ENCODE results near the gene ELK3.

The ELK3 gene

GRCh38 chr12:96218989-96219678 lies 25.0 kb downstream of the ELK3 start:
- Histone ChIP-seq H3K9ac (ENCODE audit: low read depth, low read length) (peak overlapping the region; percentile 75), H3K4me3 (ENCODE audit: low read length) (peak overlapping the region; percentile 48), H3K27me3 (ENCODE audit: control insufficient read depth, insufficient read depth, low read length) (no peaks in the 10 kb centered on the region), H3K4me1 (ENCODE audit: control insufficient read depth, insufficient read depth, low read length) (peaks cover 46% of the 10 kb centered on the region), H3K4me2 (ENCODE audit: low read length) (peak overlapping the region; percentile 70), H3K36me3 (ENCODE audit: insufficient read depth, low read length) (peaks cover 39% of the 10 kb centered on the region), H3K9me3 (replicated peaks; ENCODE audit: low read length) (no peaks in the 10 kb centered on the region)

GRCh38 chr12:96219700-96220206 lies 25.6 kb downstream of the ELK3 start:
- Histone ChIP-seq H3K4me3 (ENCODE audit: low read length) (peak overlapping the region; percentile 48), H3K36me3 (ENCODE audit: insufficient read depth, low read length) (peaks cover 45% of the 10 kb centered on the region), H3K9ac (ENCODE audit: low read depth, low read length) (peak overlapping the region; percentile 82)

GRCh38 chr12:96220902-96221301 lies 26.7 kb downstream of the ELK3 start:
- peaks cover 53% of the 10 kb centered on the region for H3K36me3 ChIP-seq (ENCODE audit: insufficient read depth, low read length)
- no peaks in the 10 kb centered on the region for H3K27me3 ChIP-seq (ENCODE audit: control insufficient read depth, insufficient read depth, low read length)
- H3K4me1 ChIP-seq (ENCODE audit: control insufficient read depth, insufficient read depth, low read length), result peaks cover 42% of the 10 kb centered on the region
- H3K4me3 ChIP-seq (ENCODE audit: low read length), result peak overlapping the region; percentile 30
- peak overlapping the region; percentile 44 for H3K4me2 ChIP-seq (ENCODE audit: low read length)
- no peaks in the 10 kb centered on the region for H3K9me3 ChIP-seq (replicated peaks; ENCODE audit: low read length)
- peak overlapping the region; percentile 82 for H3K9ac ChIP-seq (ENCODE audit: low read depth, low read length)

More at GRCh38 chr12:96219700-96220206, 25.6 kb downstream of the ELK3 start:
- Histone ChIP-seq H3K4me2 (ENCODE audit: low read length) (peak overlapping the region; percentile 70), H3K4me1 (ENCODE audit: control insufficient read depth, insufficient read depth, low read length) (peaks cover 46% of the 10 kb centered on the region), H3K9me3 (replicated peaks; ENCODE audit: low read length) (no peaks in the 10 kb centered on the region), H3K27me3 (ENCODE audit: control insufficient read depth, insufficient read depth, low read length) (no peaks in the 10 kb centered on the region)

- H3K4me1 ChIP-seq (ENCODE audit: control insufficient read depth, insufficient read depth, low read length), result peaks cover 42% of the 10 kb centered on the region
- H3K4me2 ChIP-seq (ENCODE audit: low read length), result peak overlapping the region; percentile 44
- no peaks in the 10 kb centered on the region for H3K27me3 ChIP-seq (ENCODE audit: control insufficient read depth, insufficient read depth, low read length)
- H3K9ac ChIP-seq (ENCODE audit: low read depth, low read length), result peak overlapping the region; percentile 82
- H3K36me3 ChIP-seq (ENCODE audit: insufficient read depth, low read length), result peaks cover 53% of the 10 kb centered on the region
- H3K9me3 ChIP-seq (replicated peaks; ENCODE audit: low read length), result no peaks in the 10 kb centered on the region
- H3K4me3 ChIP-seq (ENCODE audit: low read length), result peak overlapping the region; percentile 30
Observed at GRCh38 chr12:96221391-96221790, 27.2 kb downstream of the ELK3 start.

- no peak overlapping the region for H3K4me2 ChIP-seq (ENCODE audit: low read length)
- no peaks in the 10 kb centered on the region for H3K9me3 ChIP-seq (replicated peaks; ENCODE audit: low read length)
- H3K36me3 ChIP-seq (ENCODE audit: insufficient read depth, low read length), result peaks cover 57% of the 10 kb centered on the region
- no peak overlapping the region for H3K9ac ChIP-seq (ENCODE audit: low read depth, low read length)
- no peak overlapping the region for H3K4me3 ChIP-seq (ENCODE audit: low read length)
- peaks cover 38% of the 10 kb centered on the region for H3K4me1 ChIP-seq (ENCODE audit: control insufficient read depth, insufficient read depth, low read length)
- H3K27me3 ChIP-seq (ENCODE audit: control insufficient read depth, insufficient read depth, low read length), result no peaks in the 10 kb centered on the region
Observed at GRCh38 chr12:96223411-96224218, 29.4 kb downstream of the ELK3 start.

- H3K9ac ChIP-seq (ENCODE audit: low read depth, low read length), result no peak overlapping the region
- H3K4me2 ChIP-seq (ENCODE audit: low read length), result no peak overlapping the region
- peaks cover 61% of the 10 kb centered on the region for H3K36me3 ChIP-seq (ENCODE audit: insufficient read depth, low read length)
- H3K27me3 ChIP-seq (ENCODE audit: control insufficient read depth, insufficient read depth, low read length), result no peaks in the 10 kb centered on the region
- H3K9me3 ChIP-seq (replicated peaks; ENCODE audit: low read length), result no peaks in the 10 kb centered on the region
- H3K4me1 ChIP-seq (ENCODE audit: control insufficient read depth, insufficient read depth, low read length), result peaks cover 38% of the 10 kb centered on the region
- no peak overlapping the region for H3K4me3 ChIP-seq (ENCODE audit: low read length)
Observed at GRCh38 chr12:96224219-96224615, 30.0 kb downstream of the ELK3 start.

- no peaks in the 10 kb centered on the region for H3K9me3 ChIP-seq (replicated peaks; ENCODE audit: low read length)
- no peak overlapping the region for H3K9ac ChIP-seq (ENCODE audit: low read depth, low read length)
- no peak overlapping the region for H3K4me2 ChIP-seq (ENCODE audit: low read length)
- peaks cover 33% of the 10 kb centered on the region for H3K4me1 ChIP-seq (ENCODE audit: control insufficient read depth, insufficient read depth, low read length)
- H3K36me3 ChIP-seq (ENCODE audit: insufficient read depth, low read length), result peaks cover 67% of the 10 kb centered on the region
- H3K27me3 ChIP-seq (ENCODE audit: control insufficient read depth, insufficient read depth, low read length), result no peaks in the 10 kb centered on the region
- no peak overlapping the region for H3K4me3 ChIP-seq (ENCODE audit: low read length)
Observed at GRCh38 chr12:96225044-96225855, 31.1 kb downstream of the ELK3 start.

GRCh38 chr12:96225994-96226399 lies 31.8 kb downstream of the ELK3 start:
- H3K9me3 ChIP-seq (replicated peaks; ENCODE audit: low read length), result no peaks in the 10 kb centered on the region
- H3K4me1 ChIP-seq (ENCODE audit: control insufficient read depth, insufficient read depth, low read length), result peaks cover 25% of the 10 kb centered on the region
- no peak overlapping the region for H3K9ac ChIP-seq (ENCODE audit: low read depth, low read length)

GRCh38 chr12:96226401-96226800 lies 32.2 kb downstream of the ELK3 start:
- H3K4me2 ChIP-seq (ENCODE audit: low read length), result no peak overlapping the region
- no peaks in the 10 kb centered on the region for H3K9me3 ChIP-seq (replicated peaks; ENCODE audit: low read length)
- H3K4me1 ChIP-seq (ENCODE audit: control insufficient read depth, insufficient read depth, low read length), result peaks cover 21% of the 10 kb centered on the region
- H3K4me3 ChIP-seq (ENCODE audit: low read length), result no peak overlapping the region
- H3K36me3 ChIP-seq (ENCODE audit: insufficient read depth, low read length), result peaks cover 74% of the 10 kb centered on the region
- no peak overlapping the region for H3K9ac ChIP-seq (ENCODE audit: low read depth, low read length)
- no peaks in the 10 kb centered on the region for H3K27me3 ChIP-seq (ENCODE audit: control insufficient read depth, insufficient read depth, low read length)

More at GRCh38 chr12:96225994-96226399, 31.8 kb downstream of the ELK3 start:
- Histone ChIP-seq H3K27me3 (ENCODE audit: control insufficient read depth, insufficient read depth, low read length) (no peaks in the 10 kb centered on the region), H3K4me3 (ENCODE audit: low read length) (no peak overlapping the region), H3K36me3 (ENCODE audit: insufficient read depth, low read length) (peaks cover 70% of the 10 kb centered on the region), H3K4me2 (ENCODE audit: low read length) (no peak overlapping the region)

GRCh38 chr12:96226801-96227348 lies 32.7 kb downstream of the ELK3 start:
- Histone ChIP-seq H3K27me3 (ENCODE audit: control insufficient read depth, insufficient read depth, low read length) (no peaks in the 10 kb centered on the region), H3K9me3 (replicated peaks; ENCODE audit: low read length) (no peaks in the 10 kb centered on the region), H3K4me3 (ENCODE audit: low read length) (no peak overlapping the region), H3K36me3 (ENCODE audit: insufficient read depth, low read length) (peaks cover 74% of the 10 kb centered on the region), H3K4me2 (ENCODE audit: low read length) (no peak overlapping the region), H3K4me1 (ENCODE audit: control insufficient read depth, insufficient read depth, low read length) (peaks cover 16% of the 10 kb centered on the region), H3K9ac (ENCODE audit: low read depth, low read length) (no peak overlapping the region)
